H1 (cell line): Measurements from ENCODE around the gene NOL9.

Experiments
- ATF3 ChIP-seq: IDR thresholded peaks from 2 replicates; pipeline ENCODE4 v1.6.1; 2011; ENCODE audit warnings: low read depth, mild to moderate bottlenecking, low read length; ENCODE audit not compliant: insufficient read depth
- E2F6 ChIP-seq: IDR thresholded peaks from 2 replicates; pipeline ENCODE4 v1.6.1; 2012; ENCODE audit warnings: inconsistent platforms
- POLR2A ChIP-seq, 2 experiments: IDR thresholded peaks; 1 replicate in 1 of 2; 2 replicates in 1 of 2; pipeline ENCODE4 v1.6.1; 2011; ENCODE audit warnings: low read depth in 2 of 2, low read length in 2 of 2, mild to moderate bottlenecking in 2 of 2; ENCODE audit errors: control extremely low read depth in 1 of 2

GRCh38 chr1:6530504-6531160 lies 23.7 kb downstream of the NOL9 start:
- TF ChIP-seq POLR2A (IDR thresholded peaks at IDR 0.05; ENCODE audit: control extremely low read depth in 1 of 2, low read depth in 2 of 2, low read length in 2 of 2) (no peak), E2F6 (no peak), ATF3 (no peak)
